ENCODE data around the gene UGT3A2.

The UGT3A2 gene

DNA sequence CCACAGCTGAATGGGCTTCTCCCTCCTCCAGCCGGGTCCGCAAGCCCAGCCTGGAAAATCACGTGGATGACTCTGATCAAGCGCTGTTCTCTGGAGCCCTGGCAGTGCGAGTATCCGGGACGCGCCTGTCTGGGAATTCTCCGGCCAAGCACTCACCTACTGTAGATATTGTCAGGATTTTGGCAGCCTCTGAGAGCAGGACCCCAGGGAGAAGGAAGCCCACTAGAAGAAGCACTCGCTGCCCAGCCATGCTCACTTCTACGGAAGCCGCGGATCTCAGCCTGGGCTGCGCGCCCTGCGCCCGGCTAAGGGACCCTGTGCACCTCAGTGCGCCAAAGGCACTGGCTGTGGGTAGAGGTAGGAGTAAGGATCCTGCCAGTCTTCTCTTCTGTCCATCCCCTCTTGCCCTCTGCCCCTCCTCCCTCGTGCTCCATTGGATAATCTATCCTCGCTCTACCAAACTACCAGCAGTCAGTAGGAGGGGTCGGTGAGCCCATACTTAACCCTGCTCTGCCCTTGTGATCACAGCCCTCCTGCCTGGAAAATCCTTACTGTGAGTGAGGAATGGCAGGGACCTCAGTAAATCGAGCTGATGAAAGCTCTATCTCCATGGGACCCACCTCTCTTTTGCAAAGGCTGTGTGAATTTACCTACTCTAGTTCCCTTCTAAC lies at the start of gene UGT3A2:
TSS of gene UGT3A2 (minus strand) at position 343 of the 671 bp plus-strand sequence. CDS start at position 250, 93 bp downstream.
- no peak for DNase-seq (ENCODE audit: low read depth in 2 of 2)

DNA sequence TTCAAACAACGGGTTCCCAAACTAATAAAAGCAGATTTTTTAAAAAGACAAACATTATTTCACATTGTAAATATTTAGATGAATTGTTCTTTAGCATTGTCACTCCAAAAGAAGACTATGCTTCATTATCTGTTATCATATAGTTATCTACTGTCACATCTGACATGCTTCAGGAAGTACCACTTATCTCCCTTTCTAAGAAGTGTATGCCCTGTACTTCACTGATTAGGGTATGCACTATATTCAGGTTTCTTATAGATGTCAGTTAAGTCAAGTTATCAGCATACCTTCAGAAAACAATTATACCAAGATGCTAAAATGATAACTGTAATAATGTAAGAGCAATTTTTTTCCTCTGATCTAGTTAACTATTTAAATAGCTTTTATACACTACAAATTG lies 44.6 kb upstream of the UGT3A2 start:
- DNase-seq (ENCODE audit: low read depth in 2 of 2) = no peak

DNA sequence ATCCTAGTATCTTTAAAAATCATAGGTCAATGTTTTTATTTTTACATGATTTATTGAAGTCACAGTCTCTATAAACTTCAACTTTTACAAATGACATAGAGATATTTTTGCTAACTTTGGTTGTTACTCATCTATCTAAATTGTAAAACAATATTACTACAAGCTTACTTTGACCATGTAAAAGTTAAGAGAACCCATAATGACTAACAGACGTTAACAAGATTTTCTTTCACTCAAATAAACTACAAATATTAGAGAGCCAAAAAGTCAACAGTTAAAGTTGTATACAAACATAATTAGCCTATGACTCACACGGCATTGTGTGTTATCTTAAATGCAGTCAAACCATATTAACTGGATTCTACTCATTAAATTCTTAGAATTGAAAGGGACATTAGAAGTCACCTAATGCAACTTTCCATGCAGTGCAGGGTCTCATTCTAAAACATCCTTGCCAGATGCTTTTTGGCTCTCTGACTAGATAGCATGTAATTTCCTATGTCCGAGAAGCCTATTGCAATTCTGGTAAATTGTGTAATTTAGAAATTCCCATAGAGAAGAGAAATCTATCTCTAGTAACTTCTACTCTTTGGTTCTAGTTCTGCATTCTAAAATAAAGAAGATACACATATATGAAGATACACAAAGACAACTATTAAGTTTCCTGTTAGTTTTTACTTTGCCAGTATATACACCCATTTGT lies 42.2 kb upstream of the UGT3A2 start:
- no peak for DNase-seq (ENCODE audit: low read depth in 2 of 2)

GRCh38 chr5:36105819-36106218 lies 39.1 kb upstream of the UGT3A2 start:
- DNase-seq (ENCODE audit: low read depth in 2 of 2) = no peak

GRCh38 chr5:36099748-36100147 lies 33.1 kb upstream of the UGT3A2 start:
- no peak for DNase-seq (ENCODE audit: low read depth in 2 of 2)

DNA sequence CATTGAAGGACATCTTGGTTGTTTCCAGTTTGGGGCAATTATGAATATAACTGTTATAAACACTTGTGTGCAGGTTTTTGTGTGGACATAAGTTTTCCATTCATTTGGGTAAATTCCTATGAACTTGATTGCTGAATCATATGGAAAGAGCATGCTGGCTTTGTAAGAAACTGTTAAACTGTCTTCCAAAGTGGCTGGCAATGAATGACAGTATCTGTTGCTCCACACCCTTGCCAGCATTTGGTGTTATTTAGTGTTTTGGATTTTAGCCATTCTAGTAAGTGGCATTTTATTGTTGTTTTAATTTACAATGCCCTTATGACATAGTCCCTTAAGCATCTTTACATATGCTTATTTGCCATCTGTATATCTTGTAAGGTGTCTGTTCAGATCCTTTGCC lies 29.8 kb upstream of the UGT3A2 start:
- no peak for DNase-seq (ENCODE audit: low read depth in 2 of 2)

GRCh38 chr5:36089989-36090388 lies 23.3 kb upstream of the UGT3A2 start:
- no peak for DNase-seq (ENCODE audit: low read depth in 2 of 2)

DNA sequence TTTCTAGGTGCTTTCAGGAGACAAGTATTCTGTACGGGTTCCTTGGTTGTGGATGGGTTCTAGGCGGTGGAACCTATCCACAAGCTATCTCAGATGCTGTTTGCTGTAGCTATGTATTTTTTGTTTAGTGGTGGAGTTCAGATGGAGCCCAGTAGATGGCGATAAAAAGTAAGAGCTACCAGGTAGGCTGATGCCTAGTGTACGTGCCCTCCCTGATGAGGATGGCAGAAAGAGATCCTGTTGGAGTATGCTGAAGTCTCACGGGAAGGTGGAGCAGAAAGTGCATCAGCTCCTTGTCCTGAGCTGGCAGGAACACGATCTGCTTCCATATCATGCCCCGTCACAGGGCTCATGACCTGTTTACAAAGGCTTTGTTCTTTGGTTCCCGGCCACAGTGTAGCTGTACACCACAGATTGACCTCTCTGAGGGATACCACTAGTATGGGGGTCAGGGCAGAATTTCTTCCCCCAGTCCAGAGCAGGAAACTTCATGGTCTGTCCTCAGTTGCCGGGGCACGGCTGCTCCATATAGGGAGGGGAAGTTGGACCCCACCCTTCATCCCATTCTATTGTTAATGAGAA lies 12.6 kb upstream of the UGT3A2 start:
- DNase-seq (ENCODE audit: low read depth in 2 of 2) = no peak

DNA sequence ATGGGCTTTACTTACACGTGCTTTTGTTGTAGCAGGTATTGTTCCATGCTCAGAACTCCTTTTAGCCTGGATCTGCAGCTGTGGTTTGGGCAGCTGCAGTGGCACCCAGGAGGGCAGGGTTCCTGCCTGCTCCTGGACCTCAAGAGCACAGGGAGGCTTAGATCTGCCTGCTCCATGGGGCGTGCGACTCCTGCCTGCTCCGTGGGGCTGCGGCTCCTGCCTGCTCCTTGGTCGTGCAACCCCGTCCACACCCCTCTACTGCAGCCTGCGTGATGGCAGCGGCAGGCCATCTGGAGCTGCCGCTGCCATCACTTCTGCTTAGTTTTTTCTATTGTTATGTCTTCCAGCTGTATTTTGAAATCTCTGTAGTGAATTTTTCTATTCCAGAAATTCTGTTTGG lies 11.7 kb upstream of the UGT3A2 start:
- no peak for DNase-seq (ENCODE audit: low read depth in 2 of 2)

DNA sequence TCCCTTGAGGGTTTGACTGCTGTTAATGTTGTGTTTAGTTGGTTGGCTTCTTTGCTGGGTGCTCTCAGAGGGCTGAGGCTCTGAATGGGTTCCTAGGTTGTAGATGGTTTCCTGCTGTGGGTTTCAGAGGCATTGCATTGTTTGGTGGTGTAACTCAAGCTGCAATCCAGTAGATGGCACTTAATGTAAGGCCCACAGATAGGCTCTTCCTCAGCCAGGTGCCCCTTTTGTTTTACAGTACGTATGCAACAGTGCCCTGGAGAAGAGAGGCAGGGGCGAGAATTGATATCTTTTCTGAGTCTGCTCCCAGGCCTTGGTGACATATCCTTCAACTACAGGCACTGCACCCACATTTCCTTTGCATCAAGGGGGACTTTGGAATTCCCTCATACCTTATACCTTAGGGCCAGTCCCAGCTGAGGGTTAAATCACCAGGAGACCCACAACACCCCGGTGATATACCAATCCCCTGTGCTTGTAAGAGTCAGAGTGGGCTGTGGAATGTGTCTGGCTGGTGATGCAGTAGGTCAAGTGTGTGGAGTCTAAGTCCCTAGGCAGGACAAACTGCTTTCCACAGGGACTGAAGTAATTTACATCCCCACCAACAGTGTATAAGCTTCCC lies 7.0 kb upstream of the UGT3A2 start:
- no peak for DNase-seq (ENCODE audit: low read depth in 2 of 2)

- no peak for DNase-seq (ENCODE audit: low read depth in 2 of 2)
Measured at GRCh38 chr5:36070687-36071571, 4.2 kb upstream of the UGT3A2 start.

- DNase-seq (ENCODE audit: low read depth in 2 of 2) = no peak
Measured at GRCh38 chr5:36068751-36069281, 2.1 kb upstream of the UGT3A2 start.

DNA sequence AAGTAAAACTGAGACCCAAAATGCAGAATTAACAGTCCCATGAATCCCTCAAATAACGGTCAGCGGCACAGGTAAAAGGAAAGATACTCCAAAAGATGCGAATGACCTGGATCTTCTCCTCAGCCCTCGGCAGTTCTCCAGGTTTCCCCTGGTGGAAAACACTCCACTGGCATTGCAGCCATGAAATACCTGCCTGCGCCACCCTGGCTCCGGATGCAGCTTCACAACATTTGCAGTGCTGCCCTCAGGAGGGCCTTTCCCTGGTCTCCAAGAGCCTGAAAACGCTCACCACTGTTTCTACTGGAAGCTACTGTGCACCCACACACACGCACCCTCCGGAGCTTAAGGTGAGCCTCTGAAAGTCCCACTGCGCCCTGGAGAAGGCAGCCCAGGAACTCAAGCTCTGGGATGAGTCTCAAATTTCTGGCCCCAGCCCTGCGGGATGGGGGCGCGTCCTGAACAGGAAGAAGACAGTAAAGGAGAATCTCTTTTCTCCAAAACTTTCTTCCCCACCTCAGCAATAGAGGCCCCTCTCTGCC lies 612 bp downstream of the UGT3A2 start:
- no peak for DNase-seq (ENCODE audit: low read depth in 2 of 2)

- peak in 1 of 2 experiments; percentile 8 for DNase-seq (ENCODE audit: low read depth in 2 of 2)
Measured at GRCh38 chr5:36060420-36060887, 6.2 kb downstream of the UGT3A2 start.

DNA sequence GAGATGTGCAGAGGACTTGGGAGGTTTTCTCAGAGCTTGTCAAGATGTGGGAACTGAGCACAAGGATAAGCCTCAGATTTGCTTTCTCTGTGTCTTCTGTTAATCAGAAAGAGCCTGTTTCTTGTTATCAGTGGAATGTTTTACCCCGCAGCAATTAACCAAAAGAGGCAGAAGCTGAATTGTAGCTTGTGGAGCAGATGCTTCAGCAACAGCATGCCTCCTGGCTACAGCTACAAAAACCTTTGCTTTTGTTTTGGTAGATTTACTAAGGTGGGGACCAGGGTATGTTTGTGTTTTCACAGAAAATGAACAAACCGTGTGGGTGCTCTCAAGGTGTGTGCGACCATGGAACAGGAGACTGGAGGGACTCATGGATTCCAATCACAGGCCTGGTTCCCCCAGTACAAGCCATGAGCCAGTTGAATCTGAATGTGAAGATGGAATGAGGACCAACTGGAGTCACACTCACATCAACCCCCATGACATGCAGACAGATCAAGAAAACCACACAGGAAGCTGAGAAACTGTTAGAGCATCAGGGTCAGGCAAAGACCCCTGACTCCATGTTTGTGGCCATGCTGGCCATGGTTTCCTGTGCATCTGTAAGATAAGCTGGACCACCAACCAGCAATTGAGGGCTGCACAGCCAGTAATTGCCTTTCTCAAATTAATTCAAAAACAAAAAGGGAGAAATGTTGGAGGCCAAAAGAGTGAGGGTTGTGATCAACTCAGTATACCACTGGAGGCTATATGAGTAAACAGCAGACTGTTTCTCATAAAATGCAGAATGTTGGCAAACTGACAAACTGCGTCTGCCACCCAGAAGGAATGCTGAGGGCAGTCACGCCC lies 6.9 kb downstream of the UGT3A2 start:
- DNase-seq (ENCODE audit: low read depth in 2 of 2) = peak in 1 of 2 experiments; percentile 8

- no peak for DNase-seq (ENCODE audit: low read depth in 2 of 2)
Measured at GRCh38 chr5:36058776-36059175, 7.9 kb downstream of the UGT3A2 start.

- no peak for DNase-seq (ENCODE audit: low read depth in 2 of 2)
Measured at GRCh38 chr5:36057386-36057785, 9.3 kb downstream of the UGT3A2 start.

GRCh38 chr5:36056422-36056821 lies 10.3 kb downstream of the UGT3A2 start:
- DNase-seq (ENCODE audit: low read depth in 2 of 2) = no peak

DNA sequence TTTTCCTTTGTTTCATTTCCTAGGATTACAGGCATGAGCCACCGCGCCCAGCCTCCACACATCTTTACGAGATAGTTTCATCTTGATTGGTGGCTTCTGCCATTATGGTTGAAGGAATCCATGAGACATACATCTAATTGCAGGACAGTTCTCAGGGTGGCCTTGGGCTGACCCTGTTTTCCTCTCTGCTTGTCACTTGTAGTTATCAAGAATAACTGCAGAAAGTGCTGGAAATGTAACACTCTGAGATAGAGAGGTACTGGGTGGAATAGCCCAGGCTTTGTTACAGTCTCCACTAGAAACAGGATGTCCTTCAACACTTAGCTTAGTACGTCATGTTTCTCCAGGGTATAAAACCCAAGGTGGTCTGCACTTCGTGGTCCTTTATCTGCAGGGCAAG lies 10.7 kb downstream of the UGT3A2 start:
- DNase-seq (ENCODE audit: low read depth in 2 of 2) = no peak

GRCh38 chr5:36054647-36055046 lies 12.0 kb downstream of the UGT3A2 start:
- DNase-seq (ENCODE audit: low read depth in 2 of 2) = no peak
